HCT116 (cell line): ENCODE measurements around the gene ALDH1A1. TPM values are rescaled to one million over a fixed set of nuclear protein-coding genes. Genes with fewer than 3 reads are reported as not detected.

Source experiments
- ATAC-seq: fragments of 200-7000 bp; cut with Tn5 transposase; 2 replicates; pipeline ENCODE4 v1.9.1; 2020; ENCODE audit warnings: mild to moderate bottlenecking, moderate library complexity
- BruUV-seq: library from RNA; stranded (reverse); fragments of 400-500 nt; replicated peaks from 2 replicates; lab custom pipeline; 2021; lab: Mats Ljungman, UMichigan
- CTCF ChIA-PET: fragments of 300-600 bp; sonication (Branson Sonifier 250); formaldehyde crosslinking; loops from one replicate; lab custom pipeline; 2021; ENCODE audit warnings: antibody characterized with exemption; lab: Charles Lee
- POLR2A ChIA-PET: fragments of 300-600, 350-600 bp; sonication (Branson Sonifier 250); formaldehyde crosslinking; loops from one replicate; lab custom pipeline; 2021; ENCODE audit warnings: antibody characterized with exemption; lab: Charles Lee
- RAD21 ChIA-PET, 2 experiments: fragments of 300-600 bp; sonication (Branson Sonifier 250); formaldehyde crosslinking; loops; one replicate each; lab custom pipeline; 2023; ENCODE audit warnings: low total read pairs in 2 of 2; ENCODE audit not compliant: uncharacterized antibody in 2 of 2, unreplicated experiment in 2 of 2, low non-redundant PET in 1 of 2; lab: Charles Lee
- DNase-seq: peaks from one replicate; pipeline ENCODE4 v3.0.0-alpha.2; 2010; ENCODE audit warnings: low read depth, low spot score
- H2AFZ ChIP-seq: fragments of 200-600 bp; shearing (Covaris generic), sonication (generic); 2 replicates; pipeline ENCODE4 v1.6.1; 2017; ENCODE audit warnings: low read depth, mixed run types, mixed read lengths, antibody characterized with exemption, low read length; ENCODE audit not compliant: poor library complexity, severe bottlenecking
- H3K27ac ChIP-seq: 2 replicates; pipeline ENCODE4 v1.5.1; 2012; ENCODE audit warnings: low read depth, low read length
- H3K27me3 ChIP-seq: fragments of 200-600 bp; sonication (generic); 2 replicates; pipeline ENCODE4 v1.6.1; 2016; ENCODE audit warnings: mixed run types, low read length, mixed read lengths; ENCODE audit not compliant: insufficient read depth
- H3K36me3 ChIP-seq, 2 experiments: fragments of 200-500 bp in 1 of 2; fragments of 200-600 bp in 1 of 2; sonication (Bioruptor generic) in 1 of 2; sonication (generic) in 1 of 2; 2 replicates each; pipeline versions ENCODE4 v1.5.1 to v1.6.1; 2014 to 2016; ENCODE audit warnings: low read length in 2 of 2, inconsistent platforms in 1 of 2, mixed read lengths in 1 of 2, mixed run types in 1 of 2; ENCODE audit not compliant: insufficient read depth in 2 of 2, control insufficient read depth in 1 of 2
- H3K4me1 ChIP-seq, 2 experiments: fragments of 200-600 bp in 1 of 2; sonication (generic) in 1 of 2; 2 replicates each; pipeline versions ENCODE4 v1.5.1 to v1.6.1; 2012 to 2017; ENCODE audit warnings: low read length in 2 of 2, inconsistent platforms in 1 of 2, mild to moderate bottlenecking in 1 of 2, mixed read lengths in 1 of 2, mixed run types in 1 of 2, moderate library complexity in 1 of 2; ENCODE audit not compliant: insufficient read depth in 2 of 2, control insufficient read depth in 1 of 2
- H3K4me2 ChIP-seq: fragments of 200-600 bp; sonication (generic); 2 replicates; pipeline ENCODE4 v1.6.1; 2017; ENCODE audit warnings: mixed run types, low read length, mixed read lengths
- H3K4me3 ChIP-seq, 2 experiments: fragments of 200-600 bp in 1 of 2; sonication (generic) in 1 of 2; replicated peaks in 1 of 2; 2 replicates each; pipeline ENCODE4 v1.5.1; 2011 to 2016; ENCODE audit warnings: low read length in 2 of 2, control low read depth in 1 of 2, low read depth in 1 of 2, mild to moderate bottlenecking in 1 of 2, mixed read lengths in 1 of 2, mixed run types in 1 of 2
- H3K79me2 ChIP-seq: fragments of 200-600 bp; sonication (generic); 2 replicates; pipeline ENCODE4 v1.6.1; 2017; ENCODE audit warnings: mild to moderate bottlenecking, mixed run types, low read length, moderate library complexity, mixed read lengths; ENCODE audit not compliant: insufficient read depth
- H3K9ac ChIP-seq: fragments of 200-600 bp; sonication (generic); 2 replicates; pipeline ENCODE4 v1.6.1; 2016; ENCODE audit warnings: low read length, mixed read lengths
- H3K9me2 ChIP-seq: fragments of 200-600 bp; sonication (generic), shearing (Covaris generic); 2 replicates; pipeline ENCODE4 v1.6.1; 2017; ENCODE audit warnings: mixed run types, mild to moderate bottlenecking, moderate library complexity; ENCODE audit not compliant: insufficient read depth
- H3K9me3 ChIP-seq, 2 experiments: fragments of 200-500 bp in 1 of 2; fragments of 200-600 bp in 1 of 2; sonication (Bioruptor generic) in 1 of 2; sonication (generic) in 1 of 2; 2 replicates each; pipeline ENCODE4 v1.6.1; 2014 to 2017; ENCODE audit warnings: low read length in 2 of 2, mixed read lengths in 2 of 2, inconsistent platforms in 1 of 2, low read depth in 1 of 2, mild to moderate bottlenecking in 1 of 2, mixed run types in 1 of 2, moderate library complexity in 1 of 2; ENCODE audit not compliant: control insufficient read depth in 1 of 2, insufficient read depth in 1 of 2
- H4K20me1 ChIP-seq: fragments of 200-600 bp; sonication (generic), shearing (Covaris generic); 2 replicates; pipeline ENCODE4 v1.6.1; 2017; ENCODE audit warnings: mixed run types, mild to moderate bottlenecking, moderate library complexity; ENCODE audit not compliant: insufficient read depth
- CBX3 ChIP-seq: IDR thresholded peaks from 2 replicates; pipeline ENCODE4 v1.6.1; 2012; ENCODE audit warnings: low read depth
- ELF1 ChIP-seq: IDR thresholded peaks from 2 replicates; pipeline ENCODE4 v1.6.1; 2012; ENCODE audit warnings: low read depth, borderline replicate concordance
- JUND ChIP-seq: IDR thresholded peaks from 2 replicates; pipeline ENCODE4 v1.6.1; 2012
- POLR2A ChIP-seq: IDR thresholded peaks from 2 replicates; pipeline ENCODE4 v1.7.0; 2011; ENCODE audit warnings: borderline replicate concordance; ENCODE audit not compliant: insufficient read depth, insufficient read length; ENCODE audit errors: extremely low read depth
- RAD21 ChIP-seq: IDR thresholded peaks from 2 replicates; pipeline ENCODE4 v1.6.1; 2012; ENCODE audit warnings: low read depth, mild to moderate bottlenecking
- SP1 ChIP-seq: IDR thresholded peaks from 2 replicates; pipeline ENCODE4 v1.6.1; 2012; ENCODE audit warnings: low read depth
- TCF7L2 ChIP-seq: IDR thresholded peaks from 2 replicates; pipeline ENCODE4 v1.7.0; 2011; ENCODE audit warnings: borderline replicate concordance, inconsistent platforms; ENCODE audit not compliant: insufficient read depth, insufficient read length; ENCODE audit errors: extremely low read depth
- YY1 ChIP-seq: IDR thresholded peaks from 2 replicates; pipeline ENCODE4 v1.6.1; 2011; ENCODE audit warnings: low read length, low read depth, moderate library complexity, mild to moderate bottlenecking; ENCODE audit not compliant: insufficient replicate concordance; ENCODE audit errors: extremely low read depth
- ZFX ChIP-seq: fragments of 450-650 bp; IDR thresholded peaks from 2 replicates; pipeline ENCODE4 v1.6.1; 2017
- ZNF274 ChIP-seq: fragments of 200-500 bp; sonication (Bioruptor generic); IDR thresholded peaks from 2 replicates; pipeline ENCODE4 v1.6.1; 2014; ENCODE audit warnings: mild to moderate bottlenecking, low read depth, low read length, inconsistent platforms
- intact Hi-C: fragments of 100-400 bp; cut with micrococcal nuclease; formaldehyde crosslinking; loops from 2 replicates; pipeline ENCODE4 v1.10.0; 2022
- total RNA-seq: library from RNA; stranded (reverse); gene quantifications from one replicate; pipeline ENCODE4 v1.2.1, GENCODE V29; 2021; ENCODE audit not compliant: unreplicated experiment
- TF ChIP-seq, protein P1 (sequence below), 3 experiments: fragments of 200-600 bp in 1 of 3; sonication (generic) in 1 of 3; IDR thresholded peaks in 2 of 3; conservative IDR thresholded peaks in 1 of 3; 2 replicates each; pipeline ENCODE4 v1.5.1; 2012 to 2017; ENCODE audit warnings: low read depth in 2 of 3, low read length in 2 of 3, antibody characterized with exemption in 1 of 3, borderline replicate concordance in 1 of 3, control low read depth in 1 of 3, mild to moderate bottlenecking in 1 of 3, mixed read lengths in 1 of 3, mixed run types in 1 of 3, moderate library complexity in 1 of 3; ENCODE audit not compliant: insufficient read depth in 1 of 3
- TF ChIP-seq, protein P2 (sequence below): IDR thresholded peaks from 2 replicates; pipeline ENCODE4 v1.6.1; 2012
- TF ChIP-seq, protein P3 (sequence below): IDR thresholded peaks from 2 replicates; pipeline ENCODE4 v1.6.1; 2011; ENCODE audit warnings: mild to moderate bottlenecking, low read length, moderate library complexity; ENCODE audit not compliant: insufficient replicate concordance; ENCODE audit errors: extremely low read depth

The ALDH1A1 gene
- total RNA-seq, 1 experiment from 2014 or later: 0.44 TPM

DNA sequence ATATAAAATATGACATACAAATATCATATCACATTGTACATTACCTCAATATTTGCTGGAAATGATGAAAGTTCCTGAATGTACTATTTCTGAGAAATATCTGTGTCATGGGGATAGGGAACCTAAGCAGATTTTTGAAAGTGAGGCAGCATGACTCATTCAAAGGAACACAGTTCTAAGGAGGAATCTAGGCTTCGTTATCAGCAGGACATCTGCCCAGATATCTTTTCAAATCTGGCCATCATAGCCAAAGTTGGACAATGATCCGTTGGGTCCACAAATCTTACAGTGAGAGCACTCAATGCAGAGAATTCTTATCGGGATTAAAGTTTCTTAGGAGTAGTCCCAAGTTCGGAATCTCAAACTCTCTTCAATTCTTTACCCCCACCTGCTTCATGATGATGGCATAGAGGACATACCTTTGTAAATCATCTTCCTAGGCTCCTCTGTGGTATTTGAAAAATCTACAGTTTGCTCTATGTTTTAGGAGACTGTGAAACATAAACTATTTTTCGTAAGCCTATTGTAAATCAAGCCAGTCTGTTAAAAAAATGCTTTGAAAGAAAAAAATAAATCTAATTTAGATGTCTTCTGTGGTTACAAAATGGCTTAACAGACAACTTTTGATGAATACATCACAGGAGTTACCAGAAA lies 29.4 kb upstream of the ALDH1A1 start:
- no peak for TF ChIP-seq CBX3
- TF ChIP-seq ELF1: no peak
- TF ChIP-seq, protein P1, sequence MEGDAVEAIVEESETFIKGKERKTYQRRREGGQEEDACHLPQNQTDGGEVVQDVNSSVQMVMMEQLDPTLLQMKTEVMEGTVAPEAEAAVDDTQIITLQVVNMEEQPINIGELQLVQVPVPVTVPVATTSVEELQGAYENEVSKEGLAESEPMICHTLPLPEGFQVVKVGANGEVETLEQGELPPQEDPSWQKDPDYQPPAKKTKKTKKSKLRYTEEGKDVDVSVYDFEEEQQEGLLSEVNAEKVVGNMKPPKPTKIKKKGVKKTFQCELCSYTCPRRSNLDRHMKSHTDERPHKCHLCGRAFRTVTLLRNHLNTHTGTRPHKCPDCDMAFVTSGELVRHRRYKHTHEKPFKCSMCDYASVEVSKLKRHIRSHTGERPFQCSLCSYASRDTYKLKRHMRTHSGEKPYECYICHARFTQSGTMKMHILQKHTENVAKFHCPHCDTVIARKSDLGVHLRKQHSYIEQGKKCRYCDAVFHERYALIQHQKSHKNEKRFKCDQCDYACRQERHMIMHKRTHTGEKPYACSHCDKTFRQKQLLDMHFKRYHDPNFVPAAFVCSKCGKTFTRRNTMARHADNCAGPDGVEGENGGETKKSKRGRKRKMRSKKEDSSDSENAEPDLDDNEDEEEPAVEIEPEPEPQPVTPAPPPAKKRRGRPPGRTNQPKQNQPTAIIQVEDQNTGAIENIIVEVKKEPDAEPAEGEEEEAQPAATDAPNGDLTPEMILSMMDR (IDR thresholded peaks at IDR 0.05 in 2 of 3, conservative IDR thresholded peaks at IDR 0.05 in 1 of 3; ENCODE audit: borderline replicate concordance in 1 of 3, insufficient read depth in 1 of 3, low read depth in 2 of 3, low read length in 2 of 3): no peak
- no peak for TF ChIP-seq ZFX
- no peak for TF ChIP-seq TCF7L2
- no peak for TF ChIP-seq ZNF274
- no peak for TF ChIP-seq JUND
- no peak for TF ChIP-seq RAD21
- no peak for TF ChIP-seq POLR2A
- TF ChIP-seq SP1: no peak
- no peak for TF ChIP-seq YY1
- TF ChIP-seq, protein P2, sequence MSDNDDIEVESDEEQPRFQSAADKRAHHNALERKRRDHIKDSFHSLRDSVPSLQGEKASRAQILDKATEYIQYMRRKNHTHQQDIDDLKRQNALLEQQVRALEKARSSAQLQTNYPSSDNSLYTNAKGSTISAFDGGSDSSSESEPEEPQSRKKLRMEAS: no peak
- TF ChIP-seq, protein P3, sequence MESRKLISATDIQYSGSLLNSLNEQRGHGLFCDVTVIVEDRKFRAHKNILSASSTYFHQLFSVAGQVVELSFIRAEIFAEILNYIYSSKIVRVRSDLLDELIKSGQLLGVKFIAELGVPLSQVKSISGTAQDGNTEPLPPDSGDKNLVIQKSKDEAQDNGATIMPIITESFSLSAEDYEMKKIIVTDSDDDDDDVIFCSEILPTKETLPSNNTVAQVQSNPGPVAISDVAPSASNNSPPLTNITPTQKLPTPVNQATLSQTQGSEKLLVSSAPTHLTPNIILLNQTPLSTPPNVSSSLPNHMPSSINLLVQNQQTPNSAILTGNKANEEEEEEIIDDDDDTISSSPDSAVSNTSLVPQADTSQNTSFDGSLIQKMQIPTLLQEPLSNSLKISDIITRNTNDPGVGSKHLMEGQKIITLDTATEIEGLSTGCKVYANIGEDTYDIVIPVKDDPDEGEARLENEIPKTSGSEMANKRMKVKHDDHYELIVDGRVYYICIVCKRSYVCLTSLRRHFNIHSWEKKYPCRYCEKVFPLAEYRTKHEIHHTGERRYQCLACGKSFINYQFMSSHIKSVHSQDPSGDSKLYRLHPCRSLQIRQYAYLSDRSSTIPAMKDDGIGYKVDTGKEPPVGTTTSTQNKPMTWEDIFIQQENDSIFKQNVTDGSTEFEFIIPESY: no peak
- Histone ChIP-seq H3K9ac (no peak overlapping the region), H3K9me2 (no peaks in the 10 kb centered on the region), H3K4me3 (no peak overlapping the region), H3K79me2 (no peaks in the 10 kb centered on the region), H3K27ac (no peak overlapping the region), H3K27me3 (no peaks in the 10 kb centered on the region), H2AFZ (no peak overlapping the region), H3K4me2 (no peak overlapping the region), H3K4me1 (no peaks in the 10 kb centered on the region), H3K36me3 (no peaks in the 10 kb centered on the region), H3K9me3 (no peaks in the 10 kb centered on the region), H4K20me1 (no peaks in the 10 kb centered on the region)
- CTCF ChIA-PET: no interaction called here
- DNase-seq: no peak
- ATAC-seq: no peak
- no TSS peak for BruUV-seq
- RAD21 ChIA-PET: no interaction called here
- POLR2A ChIA-PET: no interaction called here
- intact Hi-C loops: no loop called here
